CD4-positive, alpha-beta T cell treated with Interleukin-15 for 4 hours (primary cell): Measurements from ENCODE around the gene KCNT1.

Experiments
- DNase-seq: peaks from one replicate; pipeline ENCODE4 v3.0.0-alpha.2; 2020; ENCODE audit warnings: low spot score

The KCNT1 gene

GRCh38 chr9:135673941-135674340 is 28.0 kb upstream of the KCNT1 start:
- DNase-seq: no peak

GRCh38 chr9:135674977-135675376 is 27.0 kb upstream of the KCNT1 start:
- no peak for DNase-seq

GRCh38 chr9:135676891-135677290 is 25.1 kb upstream of the KCNT1 start:
- DNase-seq: no peak

- no peak for DNase-seq
These were observed 24.3 kb upstream of the KCNT1 start for GRCh38 chr9:135677641-135678168.

GRCh38 chr9:135678236-135679017 is 23.6 kb upstream of the KCNT1 start:
- DNase-seq: no peak

- DNase-seq: no peak
These were observed 21.9 kb upstream of the KCNT1 start for GRCh38 chr9:135680056-135680455.

GRCh38 chr9:135681161-135681560 is 20.8 kb upstream of the KCNT1 start:
- no peak for DNase-seq

GRCh38 chr9:135683401-135684034 is 18.5 kb upstream of the KCNT1 start:
- no peak for DNase-seq

- no peak for DNase-seq
These were observed 17.3 kb upstream of the KCNT1 start for GRCh38 chr9:135684691-135685090.

GRCh38 chr9:135687216-135687615 is 14.8 kb upstream of the KCNT1 start:
- DNase-seq: no peak

- DNase-seq: no peak
These were observed 13.0 kb upstream of the KCNT1 start for GRCh38 chr9:135689011-135689410.

- DNase-seq: no peak
These were observed 11.0 kb upstream of the KCNT1 start for GRCh38 chr9:135690836-135691570.

- no peak for DNase-seq
These were observed 9.6 kb upstream of the KCNT1 start for GRCh38 chr9:135692410-135692809.

GRCh38 chr9:135693265-135693664 is 8.7 kb upstream of the KCNT1 start:
- no peak for DNase-seq

GRCh38 chr9:135693771-135694170 is 8.2 kb upstream of the KCNT1 start:
- no peak for DNase-seq

GRCh38 chr9:135694414-135694813 is 7.6 kb upstream of the KCNT1 start:
- no peak for DNase-seq

GRCh38 chr9:135695036-135695435 is 6.9 kb upstream of the KCNT1 start:
- DNase-seq: no peak

GRCh38 chr9:135695642-135696041 is 6.3 kb upstream of the KCNT1 start:
- DNase-seq: no peak

- no peak for DNase-seq
These were observed 5.5 kb upstream of the KCNT1 start for GRCh38 chr9:135696446-135696845.

- DNase-seq: no peak
These were observed 4.8 kb upstream of the KCNT1 start for GRCh38 chr9:135697226-135697625.

GRCh38 chr9:135698236-135698635 is 3.7 kb upstream of the KCNT1 start:
- DNase-seq: no peak

GRCh38 chr9:135698767-135699166 is 3.2 kb upstream of the KCNT1 start:
- no peak for DNase-seq

GRCh38 chr9:135699440-135699839 is 2.5 kb upstream of the KCNT1 start, which contains the start of gene SOHLH1:
SOHLH1 (minus strand) TSS chr9:135699481; CDS start chr9:135699467, 14 bp downstream.
- DNase-seq: no peak
